ENCODE data around the gene PRM3.
A peak's percentile ranks its signal among the peaks of the same experiment; 100 is the strongest.

Gene PRM3

DNA sequence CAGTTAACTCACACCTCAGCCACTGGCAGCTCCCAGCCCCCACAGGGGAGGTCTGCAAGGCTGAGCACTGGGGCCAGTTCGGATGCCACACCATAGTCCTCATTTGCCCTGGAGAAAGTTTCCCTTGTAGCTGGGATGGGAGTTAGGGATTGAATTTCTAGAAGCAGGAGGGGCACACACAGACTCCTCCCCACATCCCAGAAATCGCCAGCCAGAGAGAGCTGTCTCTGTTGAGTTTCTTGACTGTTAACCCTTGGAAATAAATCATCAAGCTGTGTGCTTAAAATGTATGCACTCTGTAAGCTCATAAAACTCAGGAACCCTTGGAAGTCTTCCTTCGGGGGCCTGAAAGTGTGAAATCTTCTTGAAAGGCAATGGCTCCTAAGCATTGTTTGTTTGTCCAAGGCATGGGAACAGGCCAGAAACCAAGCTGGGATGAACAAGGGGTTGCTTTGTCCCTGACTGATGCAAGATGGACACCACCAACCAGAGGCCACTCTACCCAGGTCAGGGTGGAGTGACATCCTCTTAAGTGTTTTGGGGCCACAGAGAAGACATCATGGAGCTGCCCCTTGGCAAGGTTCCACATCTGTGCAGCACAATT is 394 bp upstream of the PRM3 start:
- ChIA-PET POLR2A (interaction anchor here (2.5 kb wide), 1 partner anchor 18 kb away, joined by 16 read pairs; the partner anchor contains the start of gene SOCS1), CTCF (interaction anchor here (0.8 to 1.0 kb wide), 2 partner anchors 9 to 114 kb away, joined by 3 to 6 read pairs; no protein-coding TSS in a partner anchor)
- TF ChIP-seq, protein P1, sequence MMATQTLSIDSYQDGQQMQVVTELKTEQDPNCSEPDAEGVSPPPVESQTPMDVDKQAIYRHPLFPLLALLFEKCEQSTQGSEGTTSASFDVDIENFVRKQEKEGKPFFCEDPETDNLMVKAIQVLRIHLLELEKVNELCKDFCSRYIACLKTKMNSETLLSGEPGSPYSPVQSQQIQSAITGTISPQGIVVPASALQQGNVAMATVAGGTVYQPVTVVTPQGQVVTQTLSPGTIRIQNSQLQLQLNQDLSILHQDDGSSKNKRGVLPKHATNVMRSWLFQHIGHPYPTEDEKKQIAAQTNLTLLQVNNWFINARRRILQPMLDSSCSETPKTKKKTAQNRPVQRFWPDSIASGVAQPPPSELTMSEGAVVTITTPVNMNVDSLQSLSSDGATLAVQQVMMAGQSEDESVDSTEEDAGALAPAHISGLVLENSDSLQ (IDR thresholded peaks at IDR 0.05): peak; percentile 39; the same call in 1 of the 2 replicates
- TF ChIP-seq FOXA1 (IDR thresholded peaks at IDR 0.05): no peak
- TF ChIP-seq TARDBP (IDR thresholded peaks at IDR 0.05): no peak
- TF ChIP-seq SP1 (IDR thresholded peaks at IDR 0.05): no peak
- TF ChIP-seq HDGF (IDR thresholded peaks at IDR 0.05; ENCODE audit: borderline replicate concordance): no peak
- no peak for DNase-seq (ENCODE audit: extremely low spot score)

DNA sequence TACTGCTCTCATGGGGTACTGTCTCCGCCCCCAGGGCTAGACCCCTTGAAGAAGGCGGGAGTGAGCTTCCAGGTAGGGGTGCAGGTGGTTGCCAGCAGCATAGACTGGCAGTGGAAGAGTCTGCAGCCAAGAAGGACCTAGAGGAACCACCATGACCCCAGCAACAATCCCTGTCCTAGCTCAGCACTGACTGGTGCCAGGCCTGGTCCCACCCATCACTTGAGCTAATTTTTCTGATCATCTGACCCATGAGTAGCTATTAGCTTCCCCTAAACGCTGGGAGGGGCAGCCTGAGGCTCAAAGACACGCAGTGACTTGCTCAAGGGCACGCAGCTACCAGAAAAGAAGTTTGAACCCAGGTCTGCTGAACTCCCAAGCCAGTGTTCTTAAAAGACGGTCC is 945 bp downstream of the PRM3 start:
- ChIA-PET CTCF (interaction anchor here (0.6 kb wide), 1 partner anchor 20 kb away, joined by 3 read pairs; no protein-coding TSS in a partner anchor), POLR2A (interaction anchor here (2.5 kb wide), 1 partner anchor 17 kb away, joined by 16 read pairs; the partner anchor contains the start of gene SOCS1)
- no peak for DNase-seq (ENCODE audit: extremely low spot score)
- TF ChIP-seq NFRKB (IDR thresholded peaks at IDR 0.05): no peak
- no peak for TF ChIP-seq ARNT (IDR thresholded peaks at IDR 0.05)
- TF ChIP-seq FOXK2 (IDR thresholded peaks at IDR 0.05): no peak
- no peak for TF ChIP-seq CTBP1 (IDR thresholded peaks at IDR 0.05; ENCODE audit: borderline replicate concordance)
- TF ChIP-seq LEF1 (IDR thresholded peaks at IDR 0.05; ENCODE audit: borderline replicate concordance): no peak

DNA sequence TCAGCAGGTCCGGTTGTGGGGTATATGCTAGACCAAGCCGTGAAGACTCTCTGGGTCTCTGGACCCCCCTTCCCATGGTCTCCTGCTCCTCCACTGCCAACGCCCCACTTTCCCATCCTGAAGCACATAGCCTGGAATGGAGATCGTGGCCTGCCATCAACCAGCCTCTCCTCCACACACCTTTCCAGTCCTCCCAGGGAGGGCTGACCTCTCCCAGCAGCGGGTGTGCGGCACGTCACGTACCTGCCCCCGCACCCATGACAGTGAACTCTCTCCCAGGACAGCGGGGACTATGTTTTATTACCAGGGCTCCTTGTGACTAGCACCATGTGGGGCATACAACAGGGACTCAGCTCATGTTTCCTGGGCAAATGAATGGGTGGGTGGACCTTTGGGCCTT is 1.8 kb downstream of the PRM3 start:
- ChIA-PET POLR2A (no interaction called here), CTCF (interaction anchor here (0.9 kb wide), 1 partner anchor 26 kb away, joined by 3 read pairs; no protein-coding TSS in a partner anchor)
- no peak for TF ChIP-seq FOXM1 (IDR thresholded peaks at IDR 0.05; ENCODE audit: borderline replicate concordance)
- TF ChIP-seq CTBP1 (IDR thresholded peaks at IDR 0.05; ENCODE audit: borderline replicate concordance): no peak
- TF ChIP-seq FOXA1 (IDR thresholded peaks at IDR 0.05): no peak
- TF ChIP-seq, protein P1 (IDR thresholded peaks at IDR 0.05): no peak
- no peak for DNase-seq (ENCODE audit: extremely low spot score)

DNA sequence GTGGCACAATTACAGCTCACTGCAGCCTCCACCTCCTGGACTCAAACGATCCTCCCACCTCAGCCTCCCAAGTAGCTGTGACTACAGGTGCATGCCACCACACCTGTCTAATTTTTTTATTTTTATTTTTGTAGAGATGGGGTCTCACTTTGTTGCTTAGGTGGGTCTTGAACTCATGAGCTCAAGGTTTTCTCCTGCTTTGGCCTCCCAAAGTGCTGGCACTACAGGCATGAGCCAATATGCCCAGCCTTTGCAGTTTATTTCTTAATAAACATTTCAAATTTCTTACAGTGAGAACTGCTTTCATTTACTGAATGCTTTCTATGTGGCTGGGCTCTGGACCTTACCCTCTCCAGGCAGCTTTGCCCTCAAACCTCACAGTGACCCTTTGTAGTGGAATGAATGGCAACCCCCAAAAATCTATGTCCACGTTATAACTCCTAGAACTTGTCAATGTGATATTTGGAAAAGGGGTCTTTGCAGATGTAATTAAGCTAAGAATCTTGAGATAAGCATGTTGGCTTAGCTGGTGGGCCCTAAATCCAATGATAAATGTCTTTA is 2.7 kb downstream of the PRM3 start:
- TF ChIP-seq NFRKB (IDR thresholded peaks at IDR 0.05) (no peak), LEF1 (IDR thresholded peaks at IDR 0.05; ENCODE audit: borderline replicate concordance) (no peak), BHLHE40 (IDR thresholded peaks at IDR 0.05; ENCODE audit: borderline replicate concordance) (no peak), SUZ12 (IDR thresholded peaks at IDR 0.05) (no peak), ZNF384 (IDR thresholded peaks at IDR 0.05) (no peak), ARNT (IDR thresholded peaks at IDR 0.05) (no peak), FOXK2 (IDR thresholded peaks at IDR 0.05) (no peak), FOXA1 (IDR thresholded peaks at IDR 0.05) (no peak), CTBP1 (IDR thresholded peaks at IDR 0.05; ENCODE audit: borderline replicate concordance) (no peak), HDGF (IDR thresholded peaks at IDR 0.05; ENCODE audit: borderline replicate concordance) (no peak), FOXM1 (IDR thresholded peaks at IDR 0.05; ENCODE audit: borderline replicate concordance) (no peak), ELF4 (IDR thresholded peaks at IDR 0.05) (no peak), SP1 (IDR thresholded peaks at IDR 0.05) (no peak)
- no peak for DNase-seq (ENCODE audit: extremely low spot score)
- ChIA-PET POLR2A (no interaction called here), CTCF (interaction anchor here (0.9 kb wide), 1 partner anchor 27 kb away, joined by 3 read pairs; no protein-coding TSS in a partner anchor)

DNA sequence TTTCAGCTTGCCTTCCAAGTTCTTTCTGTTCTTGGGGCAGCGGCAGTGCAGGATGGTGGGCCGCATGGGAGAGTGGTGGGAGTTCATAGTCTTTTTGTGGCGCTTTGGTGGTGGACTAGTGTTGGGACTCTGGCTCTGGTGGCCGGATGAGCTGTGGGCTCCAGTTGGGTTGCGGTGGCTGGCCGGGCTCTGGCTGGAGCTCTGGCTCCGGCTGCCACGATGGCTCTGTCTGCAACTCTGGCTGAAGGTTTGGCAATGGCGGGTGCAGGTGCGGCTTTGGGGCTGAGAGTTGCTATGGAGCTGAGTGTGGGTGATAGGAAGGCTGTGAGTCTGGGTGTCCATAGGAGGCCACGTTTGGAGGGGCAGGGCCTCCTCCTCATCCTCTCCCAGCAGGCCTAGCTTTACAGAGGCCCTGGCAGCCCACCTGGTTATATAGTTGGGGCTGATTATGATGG is 4.5 kb downstream of the PRM3 start, which contains the start of gene TNP2:
TSS of gene TNP2 (minus strand) at position 405 of the 455 bp plus-strand sequence. CDS start at position 342, 63 bp downstream.
- POLR2A ChIA-PET: interaction anchor here (1.2 kb wide), 1 partner anchor 13 kb away, joined by 4 read pairs; the partner anchor contains the start of gene SOCS1
- CTCF ChIA-PET: interaction anchor here (0.6 kb wide), 1 partner anchor 12 kb away, joined by 3 read pairs; no protein-coding TSS in a partner anchor
- TF ChIP-seq NFRKB (IDR thresholded peaks at IDR 0.05): no peak
- no peak for DNase-seq (ENCODE audit: extremely low spot score)

DNA sequence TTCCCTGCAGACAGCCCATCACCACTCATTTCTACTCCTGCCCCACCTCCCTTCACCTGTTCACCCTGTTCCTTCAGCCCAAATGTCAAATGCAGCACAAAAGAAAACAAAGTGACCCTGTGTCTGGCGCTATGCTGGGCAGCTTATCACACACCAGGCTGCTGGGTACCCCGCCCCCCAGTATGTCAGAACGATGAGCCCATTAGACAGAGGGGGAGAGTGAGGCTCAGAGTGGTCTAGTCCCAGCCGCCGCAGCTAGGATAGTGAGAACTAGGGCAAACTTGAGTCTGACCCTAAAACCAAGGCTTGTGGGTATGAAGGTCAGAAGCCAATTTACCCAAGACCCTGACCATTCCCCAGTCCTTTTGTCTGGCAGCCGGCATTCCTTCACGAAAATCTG is 8.3 kb downstream of the PRM3 start:
- POLR2A ChIA-PET: no interaction called here
- no peak for DNase-seq (ENCODE audit: extremely low spot score)
- CTCF ChIA-PET: no interaction called here
- TF ChIP-seq LEF1 (IDR thresholded peaks at IDR 0.05; ENCODE audit: borderline replicate concordance): no peak
- no peak for TF ChIP-seq HDGF (IDR thresholded peaks at IDR 0.05; ENCODE audit: borderline replicate concordance)
- no peak for TF ChIP-seq ELF4 (IDR thresholded peaks at IDR 0.05)
- no peak for TF ChIP-seq ARNT (IDR thresholded peaks at IDR 0.05)
- no peak for TF ChIP-seq FOXM1 (IDR thresholded peaks at IDR 0.05; ENCODE audit: borderline replicate concordance)
- no peak for TF ChIP-seq BHLHE40 (IDR thresholded peaks at IDR 0.05; ENCODE audit: borderline replicate concordance)
- TF ChIP-seq TARDBP (IDR thresholded peaks at IDR 0.05): no peak
- TF ChIP-seq, protein P1 (IDR thresholded peaks at IDR 0.05): no peak
- TF ChIP-seq SP1 (IDR thresholded peaks at IDR 0.05): no peak
- TF ChIP-seq SUZ12 (IDR thresholded peaks at IDR 0.05): no peak
- no peak for TF ChIP-seq L3MBTL2 (conservative IDR thresholded peaks at IDR 0.05)
- TF ChIP-seq ZNF384 (IDR thresholded peaks at IDR 0.05): no peak
- no peak for TF ChIP-seq FOXK2 (IDR thresholded peaks at IDR 0.05)
- TF ChIP-seq CTBP1 (IDR thresholded peaks at IDR 0.05; ENCODE audit: borderline replicate concordance): no peak
- TF ChIP-seq NFRKB (IDR thresholded peaks at IDR 0.05): no peak
- TF ChIP-seq FOXA1 (IDR thresholded peaks at IDR 0.05): no peak
